ENCODE data around the gene ZDHHC14.

- TF ChIP-seq CTCF (IDR thresholded peaks at IDR 0.05; ENCODE audit: insufficient read depth, low read length, poor library complexity, severe bottlenecking) (no peak), EZH2phosphoT487 (conservative IDR thresholded peaks at IDR 0.05; ENCODE audit: low read length) (no peak)
Observed at GRCh38 chr6:157517601-157518359, 136.8 kb downstream of the ZDHHC14 start.
